ENCODE results near the gene MATN4. TPM values are rescaled to one million over a fixed set of nuclear protein-coding genes. Genes with fewer than 3 reads are reported as not detected.

Gene MATN4
- total and polyA plus RNA-seq, 4 donors, result 0.18 to 0.69 (median 0.42) TPM; not detected in 1

GRCh38 chr20:45246109-45246508 is 62.0 kb downstream of the MATN4 start:
- Histone ChIP-seq H3K27ac (ENCODE audit: low read depth in 1 of 2, low read length in 2 of 2) (no peak overlapping the region), H3K4me3 (ENCODE audit: low read length in 2 of 2) (no peak overlapping the region), H3K36me3 (ENCODE audit: control insufficient read depth in 1 of 2, insufficient read depth in 2 of 2, low read length in 1 of 2) (no peaks in the 10 kb centered on the region), H3K4me1 (ENCODE audit: control insufficient read depth in 1 of 2, insufficient read depth in 2 of 2, low read length in 2 of 2) (no peaks in the 10 kb centered on the region), H3K27me3 (ENCODE audit: control insufficient read depth in 1 of 2, insufficient read depth in 2 of 2, low read length in 1 of 2) (no peaks in the 10 kb centered on the region), H3K9me3 (ENCODE audit: control insufficient read depth, low read length) (no peaks in the 10 kb centered on the region)
- intact Hi-C loops (cut with DNase I), result no loop called here
- ATAC-seq (ENCODE audit: low FRiP score) (no peak), DNase-seq (no peak)
- 17 to 19% methylated on average over 6 of the region's 6 CpGs for WGBS, 2 donors

Other genes starting within 250 kb of the MATN4 start
- gene KCNS1, start 207.2 kb downstream of the MATN4 start, total RNA-seq, result not detected
- not detected for gene KCNS1, start 207.2 kb downstream of the MATN4 start, polyA plus RNA-seq
- gene WFDC5, start 193.1 kb downstream of the MATN4 start, total RNA-seq, result not detected
- not detected for gene WFDC5, start 193.1 kb downstream of the MATN4 start, polyA plus RNA-seq
- not detected for gene WFDC12, start 183.8 kb downstream of the MATN4 start, total RNA-seq
- not detected for gene WFDC12, start 183.8 kb downstream of the MATN4 start, polyA plus RNA-seq
- under 1 TPM in 1 of 2 donors, not detected in 1; 0.96 TPM for gene PI3, start 133.4 kb downstream of the MATN4 start, total RNA-seq
- gene PI3, start 133.4 kb downstream of the MATN4 start, polyA plus RNA-seq, result 1 to 10 TPM; 1.1 to 2.0 TPM
- not detected for gene SEMG1, start 101.3 kb downstream of the MATN4 start, total RNA-seq
- gene SEMG1, start 101.3 kb downstream of the MATN4 start, polyA plus RNA-seq, result not detected
- not detected for gene SEMG2, start 86.9 kb downstream of the MATN4 start, total RNA-seq
- not detected for gene SEMG2, start 86.9 kb downstream of the MATN4 start, polyA plus RNA-seq
- gene SLPI, start 53.7 kb downstream of the MATN4 start, total RNA-seq, result 100 to 1,000 TPM in 1 of 2 donors, 10 to 100 TPM in 1; 41.2 to 151 TPM
- gene SLPI, start 53.7 kb downstream of the MATN4 start, polyA plus RNA-seq, result 10 to 100 TPM; 24.4 to 34.8 TPM
- not detected for gene RBPJL, start 1.5 kb downstream of the MATN4 start, total RNA-seq
- under 1 TPM; 0.08 to 0.38 TPM for gene RBPJL, start 1.5 kb downstream of the MATN4 start, polyA plus RNA-seq
- gene SDC4, start 40.1 kb upstream of the MATN4 start, total RNA-seq, result 100 to 1,000 TPM in 1 of 2 donors, 10 to 100 TPM in 1; 51.2 to 114 TPM
- 10 to 100 TPM; 19.2 to 50.6 TPM for gene SDC4, start 40.1 kb upstream of the MATN4 start, polyA plus RNA-seq
- gene SYS1, start 54.9 kb upstream of the MATN4 start, total RNA-seq, result 10 to 100 TPM; 20.3 to 25.0 TPM
- gene SYS1, start 54.9 kb upstream of the MATN4 start, polyA plus RNA-seq, result 10 to 100 TPM; 14.3 to 14.4 TPM
- gene TP53TG5, start 70.0 kb upstream of the MATN4 start, total RNA-seq, result under 1 TPM; 0.66 to 0.91 TPM
- not detected for gene TP53TG5, start 70.0 kb upstream of the MATN4 start, polyA plus RNA-seq
- gene DBNDD2, start 100.0 kb upstream of the MATN4 start, total RNA-seq, result 100 to 1,000 TPM; 104 to 123 TPM
- gene DBNDD2, start 100.0 kb upstream of the MATN4 start, polyA plus RNA-seq, result 100 to 1,000 TPM; 140 to 231 TPM
- gene PIGT, start 107.8 kb upstream of the MATN4 start, total RNA-seq, result 100 to 1,000 TPM; 113 TPM
- 100 to 1,000 TPM in 1 of 2 donors, 10 to 100 TPM in 1; 69.0 to 151 TPM for gene PIGT, start 107.8 kb upstream of the MATN4 start, polyA plus RNA-seq
- gene WFDC2, start 161.5 kb upstream of the MATN4 start, total RNA-seq, result 1 to 10 TPM; 1.5 to 2.3 TPM
- gene WFDC2, start 161.5 kb upstream of the MATN4 start, polyA plus RNA-seq, result 1 to 10 TPM in 1 of 2 donors, under 1 TPM in 1; 0.56 to 1.0 TPM
- gene SPINT3, start 207.3 kb upstream of the MATN4 start, total RNA-seq, result not detected
- gene SPINT3, start 207.3 kb upstream of the MATN4 start, polyA plus RNA-seq, result not detected
- gene WFDC6, start 231.2 kb upstream of the MATN4 start, total RNA-seq, result not detected
- not detected for gene WFDC6, start 231.2 kb upstream of the MATN4 start, polyA plus RNA-seq
- not detected for gene EPPIN, start 239.1 kb upstream of the MATN4 start, total RNA-seq
- gene EPPIN, start 239.1 kb upstream of the MATN4 start, polyA plus RNA-seq, result not detected